Adrenal gland (tissue), 12 donors: Measurements from ENCODE around the gene MSANTD4. TPM values are rescaled to one million over a fixed set of nuclear protein-coding genes. Genes with fewer than 3 reads are reported as not detected.

Experiments used
- DNase-seq, 7 donors: peaks; one replicate each; pipeline ENCODE4 v3.0.0-alpha.2; 2019 to 2020
- H3K27ac ChIP-seq, 5 donors: fragments of 200-600 bp; sonication (generic) in 4 of 5; 1 replicate in 3 of 5; 2 replicates in 2 of 5; pipeline versions ENCODE4 v1.5.1 to v1.8.0; 2016 to 2020; ENCODE audit warnings: mild to moderate bottlenecking in 1 of 5
- H3K27me3 ChIP-seq: fragments of 200-600 bp; 2 replicates; pipeline ENCODE4 v1.8.0; 2021
- H3K36me3 ChIP-seq, 2 donors: fragments of 200-600 bp; replicated peaks in 1 of 2; 1 replicate in 1 of 2; 2 replicates in 1 of 2; pipeline versions ENCODE4 v1.5.1 to v1.8.0; 2018 to 2022
- H3K4me1 ChIP-seq, 2 donors: fragments of 200-600 bp; replicated peaks in 1 of 2; 1 replicate in 1 of 2; 2 replicates in 1 of 2; pipeline versions ENCODE4 v1.5.1 to v1.8.0; 2018 to 2021
- H3K4me3 ChIP-seq, 4 donors: fragments of 200-600 bp; sonication (generic) in 3 of 4; one replicate each; pipeline ENCODE4 v1.5.1; 2016 to 2018
- H3K9me3 ChIP-seq, 3 donors: fragments of 200-600 bp; sonication (generic) in 1 of 3; replicated peaks in 1 of 3; 1 replicate in 2 of 3; 2 replicates in 1 of 3; pipeline versions ENCODE4 v1.5.1 to v1.8.0; 2016 to 2021
- POLR2A ChIP-seq, 2 donors: fragments of 450-650 bp; IDR thresholded peaks; one replicate each; pipeline ENCODE4 v1.6.1; 2017; ENCODE audit warnings: antibody characterized with exemption in 2 of 2, mild to moderate bottlenecking in 2 of 2, moderate library complexity in 1 of 2
- WGBS, 4 donors: extraction: QIAGEN DNeasy Blood & Tissue Kit in 2 of 4; methylation state at CpG; one replicate each; pipeline versions ENCODE4 v1.1.5 to v1.1.7; 2013 to 2017; 5-methylcytosine and 5-hydroxymethylcytosine counted together
- intact Hi-C, 2 donors: fragments of 100-400 bp; cut with DNase I; formaldehyde crosslinking; loops; one replicate each; pipeline versions ENCODE4 v1.14.1 to v1.15.0; 2022 to 2023
- polyA plus RNA-seq, 3 donors: library from polyadenylated mRNA; stranded (reverse); fragments of 200-250 nt in 2 of 3; fragments of 350-450 nt in 1 of 3; fragmentation: Illumina TruSeq in 1 of 3; extraction: RNeasy Lipid Tissue Mini Kit (QIAGEN cat#74804) in 1 of 3; gene quantifications; one replicate each; pipeline ENCODE4 v1.2.3, GENCODE V29; 2013 to 2014
- small RNA-seq, 2 donors: library from RNA; depleted of rRNA; stranded (forward); fragments of <200 nt; gene quantifications; one replicate each; pipeline ENCODE3, GENCODE V24; 2016
- total RNA-seq, 9 donors: library from RNA; depleted of rRNA in 4 of 9; stranded (reverse); fragments of >200 nt in 4 of 9; fragments of 120-200 nt in 1 of 9; fragmentation: NEBNext Ultra II Directional in 1 of 9; extraction: Animal tissue kit (Norgen Biotek cat#: 25700) in 1 of 9; gene quantifications; one replicate each; pipeline versions ENCODE4 v1.1.0 to v1.2.4, GENCODE V29; 2013 to 2023
- TF ChIP-seq, protein P1 (sequence below), 6 experiments: fragments of 450-650 bp in 4 of 6; fragments of 200-600 bp in 2 of 6; sonication (generic) in 1 of 6; IDR thresholded peaks; 1 replicate in 5 of 6; 2 replicates in 1 of 6; pipeline versions ENCODE4 v1.5.1 to v1.8.0; 2016 to 2021; ENCODE audit warnings: antibody characterized with exemption in 6 of 6, mild to moderate bottlenecking in 2 of 6, moderate library complexity in 1 of 6
- donor health status: healthy with polysubstance abuse.
- donor health status: Bipolar disorder and iron deficiency.
- donor health status: DM: yes; HTN: yes; CAD: no.
- donor health status: DM: no; HTN: no; CAD: no.
- donor health status: DM: no; HTN: no; CAD: no.
- donor health status: DM: yes; HTN: yes; CAD: no.

Gene MSANTD4
- total and polyA plus RNA-seq, 12 donors: 3.7 to 36.2 (median 19.2) TPM

GRCh38 chr11:105968021-105968697 is 53.9 kb downstream of the MSANTD4 start:
- WGBS, 4 donors: 76 to 85% (median 77%) methylated on average over 3 of the region's 3 CpGs
- TF ChIP-seq, protein P1, sequence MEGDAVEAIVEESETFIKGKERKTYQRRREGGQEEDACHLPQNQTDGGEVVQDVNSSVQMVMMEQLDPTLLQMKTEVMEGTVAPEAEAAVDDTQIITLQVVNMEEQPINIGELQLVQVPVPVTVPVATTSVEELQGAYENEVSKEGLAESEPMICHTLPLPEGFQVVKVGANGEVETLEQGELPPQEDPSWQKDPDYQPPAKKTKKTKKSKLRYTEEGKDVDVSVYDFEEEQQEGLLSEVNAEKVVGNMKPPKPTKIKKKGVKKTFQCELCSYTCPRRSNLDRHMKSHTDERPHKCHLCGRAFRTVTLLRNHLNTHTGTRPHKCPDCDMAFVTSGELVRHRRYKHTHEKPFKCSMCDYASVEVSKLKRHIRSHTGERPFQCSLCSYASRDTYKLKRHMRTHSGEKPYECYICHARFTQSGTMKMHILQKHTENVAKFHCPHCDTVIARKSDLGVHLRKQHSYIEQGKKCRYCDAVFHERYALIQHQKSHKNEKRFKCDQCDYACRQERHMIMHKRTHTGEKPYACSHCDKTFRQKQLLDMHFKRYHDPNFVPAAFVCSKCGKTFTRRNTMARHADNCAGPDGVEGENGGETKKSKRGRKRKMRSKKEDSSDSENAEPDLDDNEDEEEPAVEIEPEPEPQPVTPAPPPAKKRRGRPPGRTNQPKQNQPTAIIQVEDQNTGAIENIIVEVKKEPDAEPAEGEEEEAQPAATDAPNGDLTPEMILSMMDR (IDR thresholded peaks at IDR 0.05): no peak

GRCh38 chr11:105960252-105961245 is 61.5 kb downstream of the MSANTD4 start:
- no peaks in the 10 kb centered on the region for H3K36me3 ChIP-seq
- intact Hi-C loops: no loop called here
- no peak for DNase-seq
- H3K27me3 ChIP-seq: no peaks in the 10 kb centered on the region
- H3K4me3 ChIP-seq: no peak overlapping the region
- H3K9me3 ChIP-seq: no peaks in the 10 kb centered on the region
- 85 to 92% (median 87%) methylated on average over 13 to 22 of the region's 22 CpGs for WGBS, 4 donors
- H3K4me1 ChIP-seq: no peaks in the 10 kb centered on the region
- no peak overlapping the region for H3K27ac ChIP-seq
- TF ChIP-seq, protein P1 (IDR thresholded peaks at IDR 0.05): no peak
- no peak for TF ChIP-seq POLR2A (IDR thresholded peaks at IDR 0.05)

More at GRCh38 chr11:105968021-105968697, 53.9 kb downstream of the MSANTD4 start:
- Histone ChIP-seq H3K36me3 (no peaks in the 10 kb centered on the region), H3K27ac (no peak overlapping the region), H3K4me1 (no peaks in the 10 kb centered on the region), H3K4me3 (no peak overlapping the region), H3K9me3 (no peaks in the 10 kb centered on the region), H3K27me3 (no peaks in the 10 kb centered on the region)
- intact Hi-C loops: no loop called here
- no peak for DNase-seq

Small RNA genes within 50 kb of the gene (small RNA-seq; reads per million reads assigned to genes)
- 0 reads per million in 2 donors for gene RNU6-277P

Other genes with a start within 250 kb of the MSANTD4 start
- gene KBTBD3, start 55.1 kb upstream of the MSANTD4 start, total RNA-seq: 10 to 100 TPM in 4 of 9 donors, 1 to 10 TPM in 4, under 1 TPM in 1; 0.97 to 13.3 (median 7.0) TPM
- gene KBTBD3, start 55.1 kb upstream of the MSANTD4 start, polyA plus RNA-seq: 1 to 10 TPM; 3.6 to 7.2 (median 4.0) TPM
- 10 to 100 TPM; 27.7 to 97.2 (median 41.1) TPM for gene AASDHPPT, start 55.4 kb upstream of the MSANTD4 start, total RNA-seq
- gene AASDHPPT, start 55.4 kb upstream of the MSANTD4 start, polyA plus RNA-seq: 10 to 100 TPM; 13.8 to 42.8 (median 16.3) TPM